OCI-M1 (cell line): ENCODE measurements around the gene GOLGA6D.
A peak's percentile ranks its signal among the peaks of the same experiment; 100 is the strongest.
"Not testable (repeated sequence)": the region's sequence is repeated elsewhere in the genome, so short reads cannot be mapped to it uniquely, and the experiment has no call there.

ENCODE experiments used
- DNase-seq: peaks from one replicate; lab custom pipeline; 2025; lab: John Stamatoyannopoulos, UW

GOLGA6D gene

GRCh38 chr15:75333654-75334419 is 51.2 kb downstream of the GOLGA6D start:
- DNase-seq, result not testable (repeated sequence)

GRCh38 chr15:75335313-75335704 is 52.7 kb downstream of the GOLGA6D start:
- DNase-seq, result no peak

- DNase-seq, result peak; percentile 95
Measured at GRCh38 chr15:75335705-75336355, 53.2 kb downstream of the GOLGA6D start, which contains the start of gene COMMD4. TSS of gene COMMD4 (plus strand) at chr15:75336063. CDS start at chr15:75336090, 27 bp downstream.

GRCh38 chr15:75338661-75339240 is 56.1 kb downstream of the GOLGA6D start:
- DNase-seq, result no peak

GRCh38 chr15:75339531-75340240 is 57.1 kb downstream of the GOLGA6D start:
- DNase-seq, result no peak

- no peak for DNase-seq
Measured at GRCh38 chr15:75342221-75342620, 59.6 kb downstream of the GOLGA6D start.

- DNase-seq, result not testable (repeated sequence)
Measured at GRCh38 chr15:75343953-75344352, 61.3 kb downstream of the GOLGA6D start.
